Activated T-helper 9 cell treated with anti-CD3 and anti-CD28 coated beads, Interleukin-2, amount 50 U/mL, for 16 hours (primary cell): ENCODE results near the gene RCSD1.
A peak's percentile ranks its signal among the peaks of the same experiment; 100 is the strongest.

Experiments used
- DNase-seq: peaks from one replicate; pipeline ENCODE4 v3.0.0-alpha.2; 2020; ENCODE audit warnings: low read depth

Gene RCSD1

DNA sequence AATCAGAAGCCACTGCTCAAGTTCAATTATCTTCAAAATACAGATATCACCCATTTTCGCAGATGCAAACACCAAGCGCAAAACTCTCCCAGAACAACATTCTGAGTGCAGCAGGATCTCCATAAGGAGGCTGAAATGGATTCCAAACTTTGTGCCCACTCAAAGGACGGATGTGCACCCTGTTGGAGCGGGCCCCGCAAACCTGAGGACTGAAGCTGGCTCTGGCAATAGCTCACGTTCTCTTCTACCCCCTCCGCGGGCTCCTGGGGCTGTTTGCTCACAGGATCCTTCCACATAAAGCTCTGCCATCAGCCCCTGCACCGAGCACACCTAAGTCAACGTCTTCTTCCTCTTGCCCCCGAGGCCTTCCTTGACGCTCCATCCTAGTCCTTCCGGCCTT, 11.7 kb upstream of the RCSD1 start:
- no peak for DNase-seq

DNA sequence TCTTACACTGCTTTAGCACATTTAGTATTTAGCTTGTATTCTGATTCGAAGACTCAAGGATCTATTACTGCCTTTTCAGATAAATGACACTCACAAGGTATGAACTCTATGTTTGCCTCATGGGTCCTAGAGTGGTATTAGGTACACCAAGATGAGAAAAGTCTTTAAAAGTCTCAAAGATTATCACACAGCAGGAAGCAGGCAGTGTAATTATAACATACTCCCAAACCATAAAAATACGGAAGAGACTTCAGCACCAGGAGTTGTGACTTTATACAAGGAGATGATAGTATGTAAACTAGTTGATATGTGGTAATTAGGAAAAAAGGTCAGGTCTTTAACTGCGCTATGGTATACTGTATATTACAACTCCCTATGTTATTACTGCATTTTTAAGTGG, 11.2 kb upstream of the RCSD1 start:
- DNase-seq = no peak

DNA sequence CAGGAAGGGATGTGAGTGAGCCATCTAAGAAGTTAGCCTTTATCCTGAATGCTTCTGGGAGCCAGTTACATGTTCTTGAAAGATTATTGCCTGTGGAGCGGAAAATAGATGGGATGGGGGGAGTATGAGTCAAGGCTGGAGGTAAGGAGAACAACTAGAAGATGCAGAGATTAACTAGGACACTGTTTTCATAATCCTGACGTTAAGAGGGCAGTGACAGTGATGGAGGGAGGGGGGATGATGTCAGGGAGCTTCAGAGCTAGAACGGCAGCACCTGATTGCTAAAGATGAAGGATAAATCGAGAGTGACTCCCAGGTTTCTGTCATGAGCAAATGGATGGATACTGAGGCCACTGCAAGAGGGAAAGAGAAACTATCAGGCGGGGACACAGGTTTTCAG, 10.0 kb upstream of the RCSD1 start:
- DNase-seq = no peak

DNA sequence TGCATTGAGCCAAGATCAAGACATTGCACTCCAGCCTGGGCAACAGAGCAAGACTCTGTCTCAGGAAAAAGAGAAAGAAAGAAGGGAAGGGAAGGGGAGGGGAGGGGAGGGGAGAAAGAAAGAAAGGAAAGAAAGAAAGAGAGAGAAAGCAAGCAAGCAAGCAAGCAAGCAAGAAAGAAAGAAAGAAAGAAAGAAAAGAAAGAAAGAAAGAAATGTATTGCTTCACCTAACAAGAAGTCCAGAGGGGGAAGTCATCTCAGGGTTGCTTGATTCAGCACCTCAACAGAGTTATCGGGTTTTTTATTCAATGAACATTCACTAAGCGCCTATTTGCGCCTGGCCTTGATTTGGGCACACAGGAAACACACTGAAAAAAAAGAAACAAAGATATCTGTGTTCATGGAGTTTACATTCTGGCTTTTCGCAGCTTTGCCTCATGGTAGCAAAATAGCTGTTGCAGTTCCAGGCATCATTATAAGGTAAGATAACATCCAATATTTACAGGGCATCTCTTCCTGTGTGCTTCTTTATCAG, 8.2 kb upstream of the RCSD1 start:
- DNase-seq = no peak

DNA sequence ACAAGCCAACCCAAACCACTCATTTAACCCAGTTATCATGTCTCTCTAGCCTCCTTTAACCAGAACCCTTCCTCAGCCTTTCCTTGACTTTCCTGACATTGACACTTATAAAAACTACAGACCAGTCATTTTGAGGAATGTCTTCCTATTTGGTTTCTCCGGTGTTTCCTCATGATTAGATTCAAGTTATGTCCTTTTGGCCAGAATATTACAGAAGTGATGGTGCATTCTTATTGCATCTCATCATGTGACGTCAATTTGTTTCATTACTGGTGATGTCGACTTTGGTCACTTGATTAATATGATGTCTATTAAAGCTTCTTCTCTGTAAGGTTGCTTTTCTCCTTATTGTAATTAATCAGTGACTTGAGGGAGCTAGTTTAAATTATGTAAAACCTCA, 6.1 kb upstream of the RCSD1 start:
- no peak for DNase-seq

DNA sequence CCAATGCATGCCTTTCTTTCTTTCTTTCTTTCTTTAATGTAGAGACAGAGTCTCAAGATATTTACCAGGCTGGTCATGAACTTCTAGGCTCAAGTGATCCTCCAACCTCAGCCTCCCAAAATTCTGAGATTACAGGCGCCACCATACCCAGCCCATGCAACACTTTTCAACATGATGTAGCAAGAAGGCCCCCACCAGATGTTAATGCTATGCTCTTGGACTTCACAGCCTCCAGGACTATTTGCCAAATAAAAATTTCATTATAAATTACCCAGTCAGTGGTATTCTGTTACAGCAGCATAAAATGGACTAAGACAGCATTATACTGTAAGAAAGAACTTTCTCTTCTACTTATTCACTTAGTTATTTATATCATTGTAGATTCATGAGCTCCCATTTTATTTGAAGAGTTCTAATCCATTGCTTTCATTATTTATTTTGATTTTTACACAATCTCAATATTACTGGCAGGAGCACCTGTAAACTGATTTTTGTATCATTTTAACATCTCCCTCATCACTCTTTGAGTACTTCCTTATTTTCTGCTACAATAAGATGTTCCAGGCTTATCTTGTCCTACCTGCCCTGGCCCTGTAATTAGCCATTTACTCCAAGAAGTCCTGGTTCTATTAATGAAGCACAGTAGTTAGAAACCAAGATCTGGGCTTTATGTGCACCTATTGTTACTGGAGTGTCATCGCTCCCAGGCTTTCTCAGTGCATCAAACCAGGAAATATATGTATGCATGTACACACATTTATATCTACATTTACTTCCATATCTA, 4.8 kb upstream of the RCSD1 start:
- no peak for DNase-seq

DNA sequence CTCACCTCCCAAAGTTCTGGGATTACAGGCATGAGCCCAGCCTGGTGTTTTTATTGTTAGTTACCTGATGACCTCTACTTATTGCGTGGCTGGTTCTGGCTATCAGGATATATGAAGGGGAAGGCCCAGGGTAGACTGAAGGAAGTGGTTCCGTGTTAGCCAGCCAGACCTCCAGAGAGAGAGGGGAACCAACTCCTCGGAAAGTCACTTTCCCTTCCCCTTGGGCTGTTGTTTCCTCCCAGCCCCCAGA, 2.5 kb upstream of the RCSD1 start:
- DNase-seq = no peak

DNA sequence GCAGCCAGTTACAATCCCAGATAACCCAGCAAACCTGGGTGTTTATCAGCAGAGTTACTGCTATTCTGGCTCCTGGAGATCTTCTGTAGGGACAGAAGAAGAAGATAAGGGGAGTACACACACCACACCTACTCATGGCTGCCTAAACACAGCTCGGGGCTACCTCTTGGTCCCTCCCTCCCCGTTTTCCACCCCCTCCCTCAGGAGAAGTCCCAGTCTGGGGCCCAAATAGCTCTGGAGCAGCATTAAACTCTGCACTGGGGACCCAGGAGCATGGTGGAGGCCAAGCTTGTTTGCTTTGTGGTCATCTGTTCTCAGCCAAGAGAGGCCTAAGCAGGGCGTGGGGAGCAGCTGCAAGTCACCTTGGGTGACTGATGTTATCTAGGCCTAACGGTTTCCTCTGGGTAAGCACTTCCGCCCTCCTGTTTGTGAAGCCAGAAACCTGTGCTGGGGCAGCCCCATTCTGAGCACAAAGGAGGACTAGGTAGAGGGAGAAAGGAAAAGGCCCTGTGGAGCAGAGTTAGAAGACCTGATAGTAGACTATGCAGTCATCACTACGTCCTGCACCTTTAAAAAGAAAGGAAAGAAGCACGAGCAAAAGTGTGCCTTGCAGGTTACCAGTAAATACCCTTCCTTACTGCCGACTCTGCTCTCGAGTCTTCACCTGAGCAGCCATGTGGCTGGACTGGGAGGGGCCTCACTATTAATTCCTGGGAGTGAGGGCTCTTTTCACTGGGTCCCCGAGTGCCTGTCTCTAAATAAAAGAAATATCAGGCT, 2.0 kb upstream of the RCSD1 start:
- peak; percentile 63 for DNase-seq

DNA sequence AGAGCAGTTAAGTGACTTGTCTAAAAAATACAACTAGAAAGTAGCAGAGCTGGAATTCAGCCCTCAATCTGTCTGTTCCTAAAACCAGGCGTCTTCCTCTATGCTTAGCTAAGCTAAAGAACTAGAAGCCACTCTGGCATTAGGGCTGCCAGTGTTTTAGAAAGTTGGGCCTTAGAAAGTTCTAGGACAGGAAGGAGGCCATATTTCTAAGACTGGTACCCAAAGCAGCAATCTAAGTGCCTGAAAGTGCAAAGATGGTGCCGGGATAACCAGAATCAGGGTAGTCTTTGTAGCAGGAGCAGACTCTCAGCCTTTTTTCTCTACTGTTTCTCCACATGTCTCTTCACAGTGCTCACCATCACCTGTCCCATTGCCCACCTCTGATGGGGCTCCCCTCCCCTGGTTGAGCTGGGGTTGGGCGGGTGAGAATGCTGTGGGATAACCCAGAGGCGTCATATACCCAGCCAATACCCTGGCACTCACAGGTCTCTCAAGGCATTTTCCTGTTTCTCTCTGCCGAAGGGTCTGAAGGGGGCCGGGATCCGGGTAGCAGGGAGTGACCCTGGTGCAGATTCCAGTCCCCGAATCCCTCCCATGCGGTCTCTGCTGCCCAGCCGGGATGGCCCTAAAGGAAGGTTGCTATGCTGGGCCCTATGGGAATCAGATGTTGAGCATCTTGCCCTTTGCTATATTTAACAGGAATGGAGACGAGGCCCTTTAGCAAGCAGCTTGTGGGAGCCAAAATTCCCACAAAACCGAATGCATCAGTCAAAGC, 1.1 kb upstream of the RCSD1 start:
- no peak for DNase-seq

DNA sequence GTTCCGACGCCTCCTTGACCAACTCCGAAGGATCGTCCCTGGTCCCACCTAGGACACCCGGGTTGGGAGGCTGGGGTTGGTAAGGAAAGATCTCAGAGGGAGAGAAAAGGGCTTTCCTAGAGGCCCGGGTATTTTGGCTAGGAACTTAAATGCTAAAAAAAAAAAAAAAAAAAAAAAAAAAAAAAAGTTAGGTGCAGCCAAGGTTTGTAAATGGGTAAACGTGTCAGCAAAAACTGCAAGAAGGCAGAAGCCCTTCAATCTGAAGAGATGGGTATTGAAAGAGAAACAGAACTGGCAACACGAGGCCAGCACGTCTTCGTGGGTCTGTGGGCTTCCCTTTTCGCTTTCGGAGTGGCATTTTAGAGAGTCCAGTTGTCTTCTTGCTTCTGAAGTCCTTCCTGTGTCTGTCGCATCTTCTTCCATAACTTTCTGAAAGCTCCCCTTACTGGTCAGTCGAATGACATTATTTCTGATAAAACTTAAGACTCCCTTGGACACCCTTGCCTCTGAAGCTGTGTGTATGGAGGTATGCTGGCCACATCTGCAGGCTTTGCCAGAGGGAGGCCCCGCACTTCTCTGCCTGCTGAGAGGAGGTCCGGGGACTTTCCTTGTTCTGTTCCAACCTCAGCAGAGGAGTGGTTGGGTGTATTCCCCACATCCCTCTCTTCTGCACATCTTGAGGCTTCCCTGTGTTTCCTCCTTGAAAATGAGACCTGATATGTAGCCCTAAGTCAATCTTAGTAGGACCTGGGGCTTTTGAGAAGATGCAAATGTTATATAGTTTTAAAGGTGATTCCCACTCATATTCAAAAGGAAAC, 745 bp downstream of the RCSD1 start:
- no peak for DNase-seq

DNA sequence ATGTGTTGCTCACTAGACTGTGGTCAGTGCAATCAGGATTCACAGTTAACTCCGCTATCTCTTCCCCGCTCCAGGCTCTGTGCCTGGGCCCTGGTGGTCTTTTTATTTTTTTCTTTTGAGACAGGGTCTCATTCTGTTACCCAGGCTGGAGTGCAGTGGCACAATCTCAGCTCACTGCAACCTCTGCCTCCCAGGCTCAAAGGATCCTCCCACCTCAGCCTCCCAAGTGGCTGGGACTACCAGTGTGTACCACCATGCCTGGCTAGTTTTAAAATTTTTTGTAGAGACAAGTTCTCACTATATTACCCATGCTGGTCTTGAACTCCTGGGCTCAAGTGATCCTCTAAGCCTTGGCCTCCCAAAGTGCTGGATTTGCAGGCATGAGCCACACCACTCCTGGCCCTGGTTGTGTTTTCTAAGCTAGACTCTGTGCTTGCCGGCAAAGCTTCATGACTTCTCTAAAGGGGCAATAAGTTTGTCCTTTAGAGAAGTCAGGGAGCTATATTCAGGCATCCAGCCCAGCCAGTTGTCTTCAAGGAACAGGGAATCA, 1.4 kb downstream of the RCSD1 start:
- no peak for DNase-seq

DNA sequence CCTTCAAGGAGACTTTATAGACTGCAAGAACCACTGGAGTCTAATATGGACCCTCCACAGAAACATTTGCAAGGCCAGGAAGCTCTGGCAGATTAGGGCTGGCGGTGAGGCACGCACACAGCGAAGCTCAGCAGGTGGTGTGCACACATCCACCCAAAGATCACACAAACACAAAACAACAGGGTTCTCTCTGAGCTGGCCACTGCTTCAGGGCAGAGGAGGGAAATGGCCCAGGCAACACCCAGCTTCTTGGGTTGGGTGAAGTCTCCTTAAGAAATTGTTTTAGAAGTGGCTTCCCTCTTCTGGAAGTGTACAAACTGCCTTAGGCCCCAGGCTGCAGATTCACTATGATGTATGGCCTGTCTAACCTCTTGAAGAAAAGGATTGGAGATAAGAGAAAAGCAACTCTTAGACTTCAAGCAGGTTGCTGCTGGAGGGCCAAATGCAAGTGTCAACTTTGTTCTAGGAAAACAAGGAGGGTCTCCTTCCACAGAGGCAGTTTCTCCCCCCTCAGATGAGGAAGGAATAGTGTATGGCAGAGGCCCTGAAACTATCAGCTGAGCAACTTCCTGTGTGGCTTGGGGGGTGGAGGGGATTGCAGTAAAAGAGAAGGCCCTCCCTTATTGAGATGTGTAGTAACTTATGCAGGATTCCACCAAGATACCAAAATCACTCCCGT, 2.0 kb downstream of the RCSD1 start:
- no peak for DNase-seq

DNA sequence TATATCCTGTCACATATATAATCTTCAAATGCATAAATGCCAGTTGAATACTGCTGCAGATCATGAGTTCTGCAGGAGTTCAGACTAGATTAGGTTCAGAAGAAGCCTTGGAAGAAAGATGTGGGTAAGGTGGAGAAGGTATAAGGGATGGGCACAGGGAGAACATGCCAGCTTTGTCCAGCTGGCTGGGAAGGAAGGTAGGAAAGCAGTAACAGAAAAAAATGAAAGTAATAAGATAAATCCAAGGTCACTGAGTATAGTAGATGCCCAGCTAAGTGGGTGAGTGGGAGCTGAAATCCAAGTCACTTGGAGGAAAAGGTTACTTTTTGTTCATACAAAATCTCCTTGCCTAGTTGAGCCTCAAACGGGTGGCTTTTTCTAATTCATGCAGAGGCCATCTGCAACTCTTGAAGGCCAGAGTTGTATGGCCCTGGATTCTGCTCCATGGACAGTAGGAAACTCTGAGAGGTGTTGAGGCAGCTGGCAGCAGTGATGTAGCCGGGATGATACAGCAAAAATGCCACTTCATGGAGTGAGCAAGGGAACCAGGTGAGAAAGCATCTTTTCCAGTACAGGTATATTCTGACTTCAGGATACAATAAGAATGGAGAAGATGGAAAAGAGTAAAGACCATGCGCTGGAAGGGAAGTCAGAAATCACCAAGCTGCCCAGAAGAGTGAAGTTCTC, 3.4 kb downstream of the RCSD1 start:
- no peak for DNase-seq

DNA sequence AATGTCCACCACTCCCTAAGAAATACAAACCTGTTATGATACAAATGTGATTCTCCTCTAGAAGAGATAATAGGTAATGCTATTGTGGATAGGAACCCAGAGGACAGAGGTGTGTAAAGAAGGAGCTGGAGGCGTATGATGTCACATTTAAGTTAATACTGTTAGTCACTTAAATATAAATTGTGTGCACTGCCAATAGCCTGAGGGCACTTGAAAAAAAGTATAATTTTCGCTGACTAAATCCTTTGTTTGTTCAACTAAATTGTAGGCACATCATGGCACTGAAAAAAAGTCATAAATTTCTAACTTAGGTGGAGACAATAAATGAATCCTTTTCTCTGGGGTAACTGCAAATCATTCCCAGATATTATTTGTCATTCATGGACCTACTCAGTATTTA, 4.4 kb downstream of the RCSD1 start:
- DNase-seq = no peak

DNA sequence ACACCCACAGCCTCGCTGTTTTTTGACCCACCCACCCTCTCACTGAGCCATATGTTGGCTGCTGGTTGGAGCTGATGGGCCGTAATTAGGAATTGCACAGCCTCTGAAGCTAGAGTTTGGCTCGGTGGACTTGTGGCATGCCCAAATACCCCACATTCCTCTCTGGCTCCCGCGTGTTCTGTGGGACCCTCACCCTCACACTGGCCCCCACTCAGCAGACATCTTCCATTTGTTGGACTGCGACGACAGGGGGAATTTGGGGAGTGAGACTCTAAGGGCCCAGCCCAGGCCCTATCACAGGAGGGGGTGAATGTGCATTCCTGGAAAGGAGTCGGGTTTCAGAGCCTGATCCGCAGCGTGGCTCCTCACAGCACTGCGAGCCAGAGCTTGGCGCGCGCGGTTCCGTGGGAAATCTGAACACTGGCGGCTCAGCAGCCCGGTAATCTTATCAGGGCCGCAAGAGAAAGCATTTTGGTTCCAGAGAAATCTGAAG, 5.2 kb downstream of the RCSD1 start:
- no peak for DNase-seq

DNA sequence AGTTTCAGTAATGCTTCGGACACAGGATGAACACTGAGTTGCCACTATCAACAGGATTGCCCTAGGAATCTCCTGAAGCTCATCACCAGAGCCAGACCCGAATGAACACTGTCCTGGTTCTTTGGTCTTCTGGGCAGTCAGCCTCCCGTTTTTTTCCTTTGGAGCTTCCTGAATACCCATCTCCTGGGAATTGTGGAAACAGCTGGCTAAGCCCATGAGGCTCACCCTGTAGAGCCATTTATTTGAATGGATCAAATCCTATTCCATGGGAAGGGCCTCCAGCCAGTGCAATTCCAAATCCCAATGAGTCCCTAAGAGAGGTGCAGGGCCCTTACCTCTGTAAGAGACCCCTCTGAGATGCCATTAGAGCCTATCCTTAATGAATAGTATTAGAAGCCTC, 5.9 kb downstream of the RCSD1 start:
- no peak for DNase-seq

DNA sequence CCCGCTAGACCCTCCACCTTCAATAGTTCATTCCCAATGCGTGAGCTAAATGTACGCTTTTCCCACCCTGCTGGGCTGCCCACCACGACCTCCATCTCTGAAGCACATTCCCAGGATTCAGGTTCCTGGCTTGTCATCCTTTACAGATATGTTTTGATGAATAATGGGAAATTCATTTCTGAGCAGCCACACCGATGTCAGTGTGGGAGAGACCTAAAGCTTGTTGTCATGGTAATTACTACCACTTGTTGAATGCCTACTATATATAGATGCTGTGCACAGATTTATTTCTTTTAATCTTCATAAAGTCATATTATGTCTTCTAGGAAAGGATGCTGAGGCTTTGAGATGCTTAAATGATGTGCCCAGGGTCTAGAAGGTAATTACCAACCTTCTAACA, 8.0 kb downstream of the RCSD1 start:
- DNase-seq = no peak

DNA sequence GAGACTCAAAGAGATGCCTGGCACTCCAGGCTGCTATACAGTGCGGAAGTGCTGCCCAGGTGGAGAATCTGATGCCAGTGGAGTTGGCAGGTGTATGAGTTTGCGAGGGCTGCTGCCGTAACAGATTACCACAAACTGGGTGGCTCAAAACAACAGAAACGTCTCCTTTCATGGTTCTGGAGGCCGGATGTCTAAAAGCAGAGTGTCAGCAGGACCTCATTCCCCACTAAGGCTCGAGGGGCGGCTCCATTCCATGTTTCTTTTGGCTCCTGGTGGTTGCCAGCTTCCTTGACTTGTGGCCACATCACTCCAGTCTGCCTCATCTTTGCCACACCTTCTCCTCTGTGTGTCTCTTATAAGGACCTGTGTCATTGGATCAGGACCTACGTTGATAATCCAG, 10.0 kb downstream of the RCSD1 start:
- no peak for DNase-seq

DNA sequence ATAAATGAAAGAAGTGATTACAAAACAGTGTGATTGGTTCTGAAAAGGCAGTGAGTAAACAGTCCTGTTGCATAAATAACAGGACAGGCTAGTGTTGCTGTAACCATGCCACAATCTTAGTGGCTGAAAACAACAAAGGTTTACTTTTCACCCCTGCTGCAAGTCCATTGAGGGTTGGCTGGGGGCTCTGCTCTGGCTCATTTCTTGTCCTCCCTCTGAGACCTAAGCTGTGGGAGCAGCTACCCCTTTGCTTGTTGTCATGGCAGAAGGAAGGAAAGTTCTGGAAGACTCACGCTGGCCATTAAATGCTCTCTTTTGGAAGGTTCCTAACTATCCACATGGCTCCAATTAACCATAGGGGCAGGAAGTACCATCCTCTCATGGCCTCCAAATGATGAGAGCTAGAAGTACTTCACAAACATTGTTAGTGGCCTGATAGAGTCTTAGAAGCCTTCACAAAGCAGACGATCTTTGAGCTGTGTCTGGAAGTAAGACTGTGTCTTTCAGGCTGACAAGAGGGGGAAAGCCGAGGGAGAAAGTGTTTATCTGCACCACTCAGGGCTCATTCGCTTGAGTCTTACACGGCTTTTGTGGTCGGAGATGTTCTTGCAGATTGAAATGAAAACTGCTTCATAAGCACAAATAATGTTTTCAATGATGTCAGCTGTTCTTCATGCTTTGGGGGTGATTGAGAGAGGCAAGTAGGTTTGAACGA, 11.9 kb downstream of the RCSD1 start:
- DNase-seq = no peak

DNA sequence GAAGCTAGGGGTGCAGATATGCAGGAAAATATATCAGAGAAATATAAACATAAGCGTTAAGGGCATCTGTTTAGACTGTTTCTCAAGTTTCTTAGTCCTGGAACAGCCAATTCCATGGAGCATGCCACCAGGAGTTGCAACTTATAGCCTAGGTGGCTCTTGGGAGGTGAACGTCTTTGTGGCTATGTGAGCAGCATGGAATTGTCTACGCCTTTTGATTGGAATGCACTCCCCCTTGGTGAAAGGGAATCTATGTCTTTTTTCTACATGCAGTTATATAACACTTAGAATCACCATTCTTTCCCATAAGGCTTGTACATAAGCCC, 12.4 kb downstream of the RCSD1 start:
- DNase-seq = no peak
